ENCODE measurements around the gene USH2A. TPM values are rescaled to one million over a fixed set of nuclear protein-coding genes. Genes with fewer than 3 reads are reported as not detected.

USH2A gene
- polyA plus RNA-seq, 2 of the 4 experiments (the other 2 are of a cell fraction): not detected

GRCh38 chr1:216176970-216177369, 246.3 kb downstream of the USH2A start:
- ATAC-seq: no peak
- CTCF ChIA-PET: interaction anchor here (2.1 kb wide), 1 partner anchor 44 kb away, joined by 4 read pairs; no protein-coding TSS in a partner anchor
- no peak for FAIRE-seq
- no peak overlapping the region for H3K4me3 ChIP-seq
- WGBS (ENCODE audit: missing lambda C conversion rate): 3% methylated on average over 1 of the region's 1 CpG
- TF ChIP-seq NPAS2 (CRISPR knock-in tag; IDR thresholded peaks at IDR 0.05; ENCODE audit: borderline replicate concordance): no peak
- no peak for TF ChIP-seq MAX (IDR thresholded peaks at IDR 0.05)
- TF ChIP-seq REST (IDR thresholded peaks at IDR 0.05): no peak
- no peak for TF ChIP-seq KDM5A (IDR thresholded peaks at IDR 0.05)
- no peak for TF ChIP-seq BCL3 (IDR thresholded peaks at IDR 0.05)
- TF ChIP-seq TP53 (CRISPR knock-in tag; IDR thresholded peaks at IDR 0.05): no peak
- no peak for TF ChIP-seq FOXS1 (CRISPR knock-in tag; IDR thresholded peaks at IDR 0.05)
- no peak for TF ChIP-seq GATA3 (IDR thresholded peaks at IDR 0.05; ENCODE audit: borderline replicate concordance)
- TF ChIP-seq RNF2 (IDR thresholded peaks at IDR 0.05; ENCODE audit: borderline replicate concordance, low read depth): no peak
- no peak for TF ChIP-seq ZC3H11A (IDR thresholded peaks at IDR 0.05)
- TF ChIP-seq FOSB (CRISPR knock-in tag; IDR thresholded peaks at IDR 0.05): no peak
- no peak for TF ChIP-seq RARB (CRISPR knock-in tag; IDR thresholded peaks at IDR 0.05)
- no peak for TF ChIP-seq RFX5 (IDR thresholded peaks at IDR 0.05)
- no peak for TF ChIP-seq HDAC2 (IDR thresholded peaks at IDR 0.05)
- TF ChIP-seq HOXB5 (CRISPR knock-in tag; IDR thresholded peaks at IDR 0.05): no peak
- no peak for TF ChIP-seq ESRRA (IDR thresholded peaks at IDR 0.05; ENCODE audit: borderline replicate concordance, low read length)
- H3K9me3 ChIP-seq: no peaks in the 10 kb centered on the region
- DNase-seq (ENCODE audit: low read depth in 1 of 2, low spot score in 1 of 2): no peak
- no peak overlapping the region for H3K27ac ChIP-seq
- no peak overlapping the region for H3K4me2 ChIP-seq
- POLR2A ChIA-PET: no interaction called here
- no peaks in the 10 kb centered on the region for H3K4me1 ChIP-seq

- H3K4me2 ChIP-seq: no peak overlapping the region
- no peak overlapping the region for H3K27ac ChIP-seq
- H3K4me3 ChIP-seq: no peak overlapping the region
- WGBS (ENCODE audit: missing lambda C conversion rate): under 1% methylated on average over 6 of the region's 6 CpGs
- no peak for TF ChIP-seq RNF2 (IDR thresholded peaks at IDR 0.05; ENCODE audit: borderline replicate concordance, low read depth)
- no peak for DNase-seq (ENCODE audit: low read depth in 1 of 2, low spot score in 1 of 2)
- no peaks in the 10 kb centered on the region for H3K9me3 ChIP-seq
- ChIA-PET CTCF (interaction anchor here (2.1 kb wide), 1 partner anchor 43 kb away, joined by 4 read pairs; no protein-coding TSS in a partner anchor), POLR2A (no interaction called here)
- no peak for FAIRE-seq
- H3K4me1 ChIP-seq: no peaks in the 10 kb centered on the region
- no peak for ATAC-seq
Measured at GRCh38 chr1:216175714-216176113, 247.5 kb downstream of the USH2A start.

- no peak overlapping the region for H3K4me2 ChIP-seq
- WGBS (ENCODE audit: missing lambda C conversion rate): 6% methylated on average over 4 of the region's 4 CpGs
- no peak for FAIRE-seq
- H3K4me3 ChIP-seq: no peak overlapping the region
- no peak overlapping the region for H3K27ac ChIP-seq
- ATAC-seq: no peak
- TF ChIP-seq CHD2 (IDR thresholded peaks at IDR 0.05; ENCODE audit: low read length, partially characterized antibody): no peak
- no peak for TF ChIP-seq MAFK (IDR thresholded peaks at IDR 0.05; ENCODE audit: partially characterized antibody)
- TF ChIP-seq ZNF302 (CRISPR knock-in tag; IDR thresholded peaks at IDR 0.05): no peak
- no peak for TF ChIP-seq HMGXB4 (CRISPR knock-in tag; IDR thresholded peaks at IDR 0.05; ENCODE audit: borderline replicate concordance)
- no peak for TF ChIP-seq SMC3 (IDR thresholded peaks at IDR 0.05)
- no peak for TF ChIP-seq EP300 (IDR thresholded peaks at IDR 0.05)
- no peak for TF ChIP-seq HDAC2 (IDR thresholded peaks at IDR 0.05)
- POLR2A ChIA-PET: no interaction called here
- no peaks in the 10 kb centered on the region for H3K4me1 ChIP-seq
- CTCF ChIA-PET: interaction anchor here (2.1 kb wide), 1 partner anchor 48 kb away, joined by 8 read pairs; no protein-coding TSS in a partner anchor
- DNase-seq (ENCODE audit: low read depth in 1 of 2, low spot score in 1 of 2): no peak
- no peaks in the 10 kb centered on the region for H3K9me3 ChIP-seq
Measured at GRCh38 chr1:216173376-216173995, 249.8 kb downstream of the USH2A start.
